ENCODE results near the gene CRYL1.

DNA sequence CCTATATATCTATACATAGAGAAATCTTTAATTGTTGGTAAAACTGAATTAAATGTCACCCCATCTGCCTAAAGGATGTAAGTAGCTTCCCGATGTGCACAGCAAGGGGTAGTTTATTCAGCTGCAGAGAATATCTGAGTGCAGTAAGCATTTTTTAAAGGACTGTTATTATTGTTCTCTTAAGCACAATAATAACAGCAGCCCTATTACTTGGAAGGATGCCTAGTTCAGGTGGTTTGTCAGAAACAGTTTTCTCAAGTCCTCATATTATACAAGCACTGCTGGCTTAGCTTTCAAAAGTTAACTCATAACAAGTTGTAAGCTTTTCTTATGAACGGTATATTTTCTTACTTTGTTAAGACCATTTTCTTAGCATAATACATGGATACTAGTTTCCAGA, 142.6 kb downstream of the CRYL1 start:
- TF ChIP-seq, protein P1, sequence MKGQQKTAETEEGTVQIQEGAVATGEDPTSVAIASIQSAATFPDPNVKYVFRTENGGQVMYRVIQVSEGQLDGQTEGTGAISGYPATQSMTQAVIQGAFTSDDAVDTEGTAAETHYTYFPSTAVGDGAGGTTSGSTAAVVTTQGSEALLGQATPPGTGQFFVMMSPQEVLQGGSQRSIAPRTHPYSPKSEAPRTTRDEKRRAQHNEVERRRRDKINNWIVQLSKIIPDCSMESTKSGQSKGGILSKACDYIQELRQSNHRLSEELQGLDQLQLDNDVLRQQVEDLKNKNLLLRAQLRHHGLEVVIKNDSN (IDR thresholded peaks at IDR 0.05) = no peak
- TF ChIP-seq, protein P2, sequence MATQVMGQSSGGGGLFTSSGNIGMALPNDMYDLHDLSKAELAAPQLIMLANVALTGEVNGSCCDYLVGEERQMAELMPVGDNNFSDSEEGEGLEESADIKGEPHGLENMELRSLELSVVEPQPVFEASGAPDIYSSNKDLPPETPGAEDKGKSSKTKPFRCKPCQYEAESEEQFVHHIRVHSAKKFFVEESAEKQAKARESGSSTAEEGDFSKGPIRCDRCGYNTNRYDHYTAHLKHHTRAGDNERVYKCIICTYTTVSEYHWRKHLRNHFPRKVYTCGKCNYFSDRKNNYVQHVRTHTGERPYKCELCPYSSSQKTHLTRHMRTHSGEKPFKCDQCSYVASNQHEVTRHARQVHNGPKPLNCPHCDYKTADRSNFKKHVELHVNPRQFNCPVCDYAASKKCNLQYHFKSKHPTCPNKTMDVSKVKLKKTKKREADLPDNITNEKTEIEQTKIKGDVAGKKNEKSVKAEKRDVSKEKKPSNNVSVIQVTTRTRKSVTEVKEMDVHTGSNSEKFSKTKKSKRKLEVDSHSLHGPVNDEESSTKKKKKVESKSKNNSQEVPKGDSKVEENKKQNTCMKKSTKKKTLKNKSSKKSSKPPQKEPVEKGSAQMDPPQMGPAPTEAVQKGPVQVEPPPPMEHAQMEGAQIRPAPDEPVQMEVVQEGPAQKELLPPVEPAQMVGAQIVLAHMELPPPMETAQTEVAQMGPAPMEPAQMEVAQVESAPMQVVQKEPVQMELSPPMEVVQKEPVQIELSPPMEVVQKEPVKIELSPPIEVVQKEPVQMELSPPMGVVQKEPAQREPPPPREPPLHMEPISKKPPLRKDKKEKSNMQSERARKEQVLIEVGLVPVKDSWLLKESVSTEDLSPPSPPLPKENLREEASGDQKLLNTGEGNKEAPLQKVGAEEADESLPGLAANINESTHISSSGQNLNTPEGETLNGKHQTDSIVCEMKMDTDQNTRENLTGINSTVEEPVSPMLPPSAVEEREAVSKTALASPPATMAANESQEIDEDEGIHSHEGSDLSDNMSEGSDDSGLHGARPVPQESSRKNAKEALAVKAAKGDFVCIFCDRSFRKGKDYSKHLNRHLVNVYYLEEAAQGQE (IDR thresholded peaks at IDR 0.05; ENCODE audit: low read depth) = no peak
- TF ChIP-seq EGR1 (IDR thresholded peaks at IDR 0.05) (no peak), CEBPB (IDR thresholded peaks at IDR 0.05) (no peak), CREB1 (IDR thresholded peaks at IDR 0.05; ENCODE audit: low read depth) (no peak), RAD21 (IDR thresholded peaks at IDR 0.05; ENCODE audit: low read depth) (no peak), NFIC (IDR thresholded peaks at IDR 0.05) (no peak), TAF1 (IDR thresholded peaks at IDR 0.05; ENCODE audit: low read depth) (no peak)
- TF ChIP-seq, protein P3, sequence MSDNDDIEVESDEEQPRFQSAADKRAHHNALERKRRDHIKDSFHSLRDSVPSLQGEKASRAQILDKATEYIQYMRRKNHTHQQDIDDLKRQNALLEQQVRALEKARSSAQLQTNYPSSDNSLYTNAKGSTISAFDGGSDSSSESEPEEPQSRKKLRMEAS (IDR thresholded peaks at IDR 0.05) = no peak
